Loucy (cell line): ENCODE measurements around the gene MSANTD1.

Source experiments
- H2AFZ ChIP-seq: fragments of 200-600 bp; sonication (generic); 2 replicates; pipeline ENCODE4 v1.6.0; 2016; ENCODE audit warnings: antibody characterized with exemption, mild to moderate bottlenecking, low read length, moderate library complexity
- H3F3A ChIP-seq: fragments of 200-600 bp; 2 replicates; pipeline ENCODE4 v1.6.0; 2016; ENCODE audit warnings: antibody characterized with exemption, low read depth, mild to moderate bottlenecking
- H3K27me3 ChIP-seq: fragments of 200-600 bp; sonication (generic); 2 replicates; pipeline ENCODE4 v1.6.1; 2014; ENCODE audit warnings: low read length, mild to moderate bottlenecking; ENCODE audit not compliant: insufficient read depth, poor library complexity, severe bottlenecking
- H3K36me3 ChIP-seq: fragments of 200-600 bp; sonication (generic); 2 replicates; pipeline ENCODE4 v1.6.1; 2016; ENCODE audit warnings: low read length; ENCODE audit not compliant: insufficient read depth
- H3K4me1 ChIP-seq: fragments of 200-600 bp; sonication (generic); 2 replicates; pipeline ENCODE4 v1.5.1; 2014; ENCODE audit warnings: low read length, mild to moderate bottlenecking; ENCODE audit not compliant: insufficient read depth, poor library complexity, severe bottlenecking
- H3K4me2 ChIP-seq: fragments of 200-600 bp; sonication (generic); 2 replicates; pipeline ENCODE4 v1.6.0; 2014; ENCODE audit warnings: antibody characterized with exemption, low read length, low read depth, mild to moderate bottlenecking; ENCODE audit not compliant: poor library complexity, severe bottlenecking
- H3K4me3 ChIP-seq: fragments of 200-600 bp; sonication (generic); 2 replicates; pipeline ENCODE4 v1.5.1; 2014; ENCODE audit warnings: low read length, mild to moderate bottlenecking, mixed read lengths; ENCODE audit not compliant: poor library complexity, severe bottlenecking
- H3K79me2 ChIP-seq: fragments of 200-600 bp; sonication (generic); 2 replicates; pipeline ENCODE4 v1.6.1; 2014; ENCODE audit warnings: low read length; ENCODE audit not compliant: insufficient read depth
- H3K9ac ChIP-seq: fragments of 200-600 bp; sonication (generic); 2 replicates; pipeline ENCODE4 v1.6.0; 2014; ENCODE audit warnings: mild to moderate bottlenecking, low read depth, low read length, moderate library complexity; ENCODE audit not compliant: poor library complexity, severe bottlenecking
- H3K9me2 ChIP-seq: fragments of 200-600 bp; sonication (generic); replicated peaks from 2 replicates; pipeline ENCODE4 v1.6.1; 2016; ENCODE audit warnings: low read depth, low read length, mixed read lengths
- H3K9me3 ChIP-seq: fragments of 200-600 bp; sonication (generic); 2 replicates; pipeline ENCODE4 v1.6.1; 2014; ENCODE audit warnings: mild to moderate bottlenecking, antibody characterized with exemption, low read length, low read depth; ENCODE audit not compliant: insufficient read depth
- H4K20me1 ChIP-seq: fragments of 200-600 bp; sonication (generic); 2 replicates; pipeline ENCODE4 v1.6.0; 2014; ENCODE audit warnings: antibody characterized with exemption, low read length, mild to moderate bottlenecking; ENCODE audit not compliant: insufficient read depth, poor library complexity, severe bottlenecking
- EZH2phosphoT487 ChIP-seq: fragments of 200-600 bp; IDR thresholded peaks from 2 replicates; pipeline ENCODE4 v1.6.1; 2018; ENCODE audit warnings: antibody characterized with exemption, mild to moderate bottlenecking, moderate library complexity, borderline replicate concordance
- TF ChIP-seq, protein P1 (sequence below): fragments of 200-600 bp; sonication (generic); conservative IDR thresholded peaks from 2 replicates; pipeline ENCODE4 v1.5.1; 2014; ENCODE audit warnings: mild to moderate bottlenecking, antibody characterized with exemption, low read length

Gene MSANTD1

GRCh38 chr4:3268395-3269104, 19.6 kb downstream of the MSANTD1 start:
- Histone ChIP-seq H2AFZ (no peak overlapping the region), H3K4me3 (no peak overlapping the region), H3K4me2 (no peak overlapping the region), H3K79me2 (no peaks in the 10 kb centered on the region), H3F3A (no peaks in the 10 kb centered on the region; the same call in 1 of the 2 replicates), H4K20me1 (no peaks in the 10 kb centered on the region), H3K9me3 (no peaks in the 10 kb centered on the region), H3K9ac (no peak overlapping the region), H3K36me3 (no peaks in the 10 kb centered on the region), H3K4me1 (no peaks in the 10 kb centered on the region), H3K27me3 (no peaks in the 10 kb centered on the region), H3K9me2 (no peaks in the 10 kb centered on the region)
- no peak for TF ChIP-seq EZH2phosphoT487

DNA sequence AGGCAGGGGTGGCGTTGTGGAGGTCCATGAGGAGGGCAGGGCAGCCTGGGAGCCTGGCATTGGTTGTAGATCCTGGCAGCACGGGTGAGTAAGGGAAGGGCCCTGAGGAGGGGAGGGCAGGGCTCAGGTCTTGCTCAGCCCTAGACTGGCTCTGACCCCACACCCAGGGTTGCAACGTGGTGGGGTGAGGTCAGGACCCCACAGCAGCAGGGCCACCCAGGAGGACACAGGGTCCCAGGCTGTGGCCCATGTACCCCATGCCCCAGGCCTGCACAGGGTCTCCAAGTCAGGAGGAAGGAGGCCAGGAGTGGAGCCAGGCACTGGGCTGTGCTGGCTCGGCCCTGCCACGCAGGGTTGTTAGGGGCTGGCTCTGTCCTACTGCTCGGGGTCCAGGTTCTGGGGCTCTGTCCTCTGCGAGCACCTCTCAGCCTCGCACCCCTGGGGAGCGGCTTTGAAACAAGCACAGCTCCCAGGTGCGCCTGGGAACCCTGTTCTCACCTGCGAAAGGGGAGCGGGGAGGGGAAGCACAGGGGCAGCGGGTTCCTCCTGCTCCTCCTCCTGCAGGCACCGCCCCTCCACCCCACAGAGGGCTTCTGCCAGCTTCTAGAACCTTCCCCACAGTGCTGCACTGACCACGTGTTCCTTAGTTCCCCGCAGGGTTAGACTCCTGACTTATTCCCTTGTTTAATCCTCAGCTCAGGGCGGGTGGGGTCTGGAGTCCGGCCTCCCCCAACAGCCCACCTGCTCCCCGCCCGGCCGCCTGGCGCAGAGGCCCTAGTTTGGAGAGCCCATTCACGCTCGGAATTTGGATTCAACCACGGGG, 20.4 kb downstream of the MSANTD1 start:
- no peaks in the 10 kb centered on the region for H4K20me1 ChIP-seq
- no peak overlapping the region for H3K4me2 ChIP-seq
- no peaks in the 10 kb centered on the region for H3K9me2 ChIP-seq
- no peaks in the 10 kb centered on the region; the same call in 1 of the 2 replicates for H3F3A ChIP-seq
- H3K9me3 ChIP-seq: no peaks in the 10 kb centered on the region
- no peaks in the 10 kb centered on the region for H3K27me3 ChIP-seq
- no peak overlapping the region for H3K9ac ChIP-seq
- H3K79me2 ChIP-seq: no peaks in the 10 kb centered on the region
- no peaks in the 10 kb centered on the region for H3K4me1 ChIP-seq
- TF ChIP-seq, protein P1, sequence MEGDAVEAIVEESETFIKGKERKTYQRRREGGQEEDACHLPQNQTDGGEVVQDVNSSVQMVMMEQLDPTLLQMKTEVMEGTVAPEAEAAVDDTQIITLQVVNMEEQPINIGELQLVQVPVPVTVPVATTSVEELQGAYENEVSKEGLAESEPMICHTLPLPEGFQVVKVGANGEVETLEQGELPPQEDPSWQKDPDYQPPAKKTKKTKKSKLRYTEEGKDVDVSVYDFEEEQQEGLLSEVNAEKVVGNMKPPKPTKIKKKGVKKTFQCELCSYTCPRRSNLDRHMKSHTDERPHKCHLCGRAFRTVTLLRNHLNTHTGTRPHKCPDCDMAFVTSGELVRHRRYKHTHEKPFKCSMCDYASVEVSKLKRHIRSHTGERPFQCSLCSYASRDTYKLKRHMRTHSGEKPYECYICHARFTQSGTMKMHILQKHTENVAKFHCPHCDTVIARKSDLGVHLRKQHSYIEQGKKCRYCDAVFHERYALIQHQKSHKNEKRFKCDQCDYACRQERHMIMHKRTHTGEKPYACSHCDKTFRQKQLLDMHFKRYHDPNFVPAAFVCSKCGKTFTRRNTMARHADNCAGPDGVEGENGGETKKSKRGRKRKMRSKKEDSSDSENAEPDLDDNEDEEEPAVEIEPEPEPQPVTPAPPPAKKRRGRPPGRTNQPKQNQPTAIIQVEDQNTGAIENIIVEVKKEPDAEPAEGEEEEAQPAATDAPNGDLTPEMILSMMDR: no peak
- TF ChIP-seq EZH2phosphoT487: no peak
- H3K4me3 ChIP-seq: no peak overlapping the region
- no peak overlapping the region for H2AFZ ChIP-seq
- H3K36me3 ChIP-seq: no peaks in the 10 kb centered on the region

GRCh38 chr4:3269991-3270611, 21.1 kb downstream of the MSANTD1 start:
- no peaks in the 10 kb centered on the region for H3K9me2 ChIP-seq
- no peaks in the 10 kb centered on the region for H3K9me3 ChIP-seq
- no peaks in the 10 kb centered on the region for H3K4me1 ChIP-seq
- H3K4me3 ChIP-seq: no peak overlapping the region
- no peaks in the 10 kb centered on the region for H3K79me2 ChIP-seq
- no peaks in the 10 kb centered on the region for H3K27me3 ChIP-seq
- H3K9ac ChIP-seq: no peak overlapping the region
- no peak overlapping the region for H3K4me2 ChIP-seq
- no peaks in the 10 kb centered on the region for H3K36me3 ChIP-seq
- no peak overlapping the region for H2AFZ ChIP-seq
- TF ChIP-seq, protein P1: no peak
- TF ChIP-seq EZH2phosphoT487: no peak
- no peaks in the 10 kb centered on the region for H4K20me1 ChIP-seq
- no peaks in the 10 kb centered on the region; the same call in 1 of the 2 replicates for H3F3A ChIP-seq
